ENCODE data around the gene KITLG.

Gene KITLG

GRCh38 chr12:88574278-88574677, 6.0 kb downstream of the KITLG start:
- no peak overlapping the region for H3K4me3 ChIP-seq (ENCODE audit: low read length)
- H3K36me3 ChIP-seq (ENCODE audit: insufficient read depth, low read depth, low read length), result no peaks in the 10 kb centered on the region
- no peaks in the 10 kb centered on the region for H3K9me3 ChIP-seq (ENCODE audit: insufficient read depth, low read depth, low read length)
- H3K27me3 ChIP-seq (ENCODE audit: insufficient read depth, low read length), result peaks cover 20% of the 10 kb centered on the region; the same call in 1 of the 2 replicates
- H3K27ac ChIP-seq (ENCODE audit: low read length), result no peak overlapping the region
- no peak overlapping the region for H3K9ac ChIP-seq (ENCODE audit: low read depth, low read length)
- H3K4me1 ChIP-seq (ENCODE audit: insufficient read depth, low read length), result peaks cover 38% of the 10 kb centered on the region

GRCh38 chr12:88573583-88573982, 6.7 kb downstream of the KITLG start:
- Histone ChIP-seq H3K27me3 (ENCODE audit: insufficient read depth, low read length) (peaks cover 13% of the 10 kb centered on the region; the same call in 1 of the 2 replicates), H3K4me3 (ENCODE audit: low read length) (no peak overlapping the region), H3K9me3 (ENCODE audit: insufficient read depth, low read depth, low read length) (no peaks in the 10 kb centered on the region), H3K27ac (ENCODE audit: low read length) (no peak overlapping the region), H3K4me1 (ENCODE audit: insufficient read depth, low read length) (peaks cover 38% of the 10 kb centered on the region), H3K9ac (ENCODE audit: low read depth, low read length) (no peak overlapping the region), H3K36me3 (ENCODE audit: insufficient read depth, low read depth, low read length) (no peaks in the 10 kb centered on the region)

- Histone ChIP-seq H3K27me3 (ENCODE audit: insufficient read depth, low read length) (peaks cover 7% of the 10 kb centered on the region; the same call in 1 of the 2 replicates), H3K9me3 (ENCODE audit: insufficient read depth, low read depth, low read length) (no peaks in the 10 kb centered on the region), H3K4me1 (ENCODE audit: insufficient read depth, low read length) (peaks cover 32% of the 10 kb centered on the region), H3K9ac (ENCODE audit: low read depth, low read length) (no peak overlapping the region), H3K4me3 (ENCODE audit: low read length) (no peak overlapping the region), H3K27ac (ENCODE audit: low read length) (no peak overlapping the region), H3K36me3 (ENCODE audit: insufficient read depth, low read depth, low read length) (no peaks in the 10 kb centered on the region)
Measured at GRCh38 chr12:88572781-88573549, 7.3 kb downstream of the KITLG start.

- Histone ChIP-seq H3K27ac (ENCODE audit: low read length) (no peak overlapping the region), H3K9ac (ENCODE audit: low read depth, low read length) (no peak overlapping the region), H3K4me1 (ENCODE audit: insufficient read depth, low read length) (peaks cover 26% of the 10 kb centered on the region), H3K36me3 (ENCODE audit: insufficient read depth, low read depth, low read length) (no peaks in the 10 kb centered on the region), H3K27me3 (ENCODE audit: insufficient read depth, low read length) (no peaks in the 10 kb centered on the region), H3K4me3 (ENCODE audit: low read length) (no peak overlapping the region), H3K9me3 (ENCODE audit: insufficient read depth, low read depth, low read length) (no peaks in the 10 kb centered on the region)
Measured at GRCh38 chr12:88571543-88571942, 8.7 kb downstream of the KITLG start.

GRCh38 chr12:88570103-88570502, 10.2 kb downstream of the KITLG start:
- no peaks in the 10 kb centered on the region for H3K36me3 ChIP-seq (ENCODE audit: insufficient read depth, low read depth, low read length)
- H3K9me3 ChIP-seq (ENCODE audit: insufficient read depth, low read depth, low read length), result no peaks in the 10 kb centered on the region
- no peaks in the 10 kb centered on the region for H3K27me3 ChIP-seq (ENCODE audit: insufficient read depth, low read length)
- H3K4me3 ChIP-seq (ENCODE audit: low read length), result no peak overlapping the region
- H3K9ac ChIP-seq (ENCODE audit: low read depth, low read length), result no peak overlapping the region
- H3K27ac ChIP-seq (ENCODE audit: low read length), result no peak overlapping the region
- peaks cover 32% of the 10 kb centered on the region for H3K4me1 ChIP-seq (ENCODE audit: insufficient read depth, low read length)

- peak overlapping the region; percentile 31 for H3K27ac ChIP-seq (ENCODE audit: low read length)
- H3K9me3 ChIP-seq (ENCODE audit: insufficient read depth, low read depth, low read length), result no peaks in the 10 kb centered on the region
Measured at GRCh38 chr12:88566430-88566829, 13.8 kb downstream of the KITLG start.

GRCh38 chr12:88562846-88563582, 17.3 kb downstream of the KITLG start:
- Histone ChIP-seq H3K27me3 (ENCODE audit: insufficient read depth, low read length) (no peaks in the 10 kb centered on the region), H3K9me3 (ENCODE audit: insufficient read depth, low read depth, low read length) (no peaks in the 10 kb centered on the region), H3K27ac (ENCODE audit: low read length) (no peak overlapping the region), H3K4me1 (ENCODE audit: insufficient read depth, low read length) (peaks cover 24% of the 10 kb centered on the region), H3K4me3 (ENCODE audit: low read length) (no peak overlapping the region), H3K36me3 (ENCODE audit: insufficient read depth, low read depth, low read length) (no peaks in the 10 kb centered on the region), H3K9ac (ENCODE audit: low read depth, low read length) (no peak overlapping the region)

More at GRCh38 chr12:88566430-88566829, 13.8 kb downstream of the KITLG start:
- peaks cover 16% of the 10 kb centered on the region; the same call in 1 of the 2 replicates for H3K4me1 ChIP-seq (ENCODE audit: insufficient read depth, low read length)
- no peaks in the 10 kb centered on the region for H3K27me3 ChIP-seq (ENCODE audit: insufficient read depth, low read length)
- H3K9ac ChIP-seq (ENCODE audit: low read depth, low read length), result no peak overlapping the region
- H3K36me3 ChIP-seq (ENCODE audit: insufficient read depth, low read depth, low read length), result no peaks in the 10 kb centered on the region
- no peak overlapping the region for H3K4me3 ChIP-seq (ENCODE audit: low read length)

GRCh38 chr12:88562151-88562550, 18.1 kb downstream of the KITLG start:
- no peaks in the 10 kb centered on the region for H3K36me3 ChIP-seq (ENCODE audit: insufficient read depth, low read depth, low read length)
- H3K9me3 ChIP-seq (ENCODE audit: insufficient read depth, low read depth, low read length), result no peaks in the 10 kb centered on the region
- no peak overlapping the region for H3K27ac ChIP-seq (ENCODE audit: low read length)
- H3K9ac ChIP-seq (ENCODE audit: low read depth, low read length), result no peak overlapping the region
- no peak overlapping the region for H3K4me3 ChIP-seq (ENCODE audit: low read length)
- no peaks in the 10 kb centered on the region for H3K27me3 ChIP-seq (ENCODE audit: insufficient read depth, low read length)
- H3K4me1 ChIP-seq (ENCODE audit: insufficient read depth, low read length), result peaks cover 24% of the 10 kb centered on the region

- no peak overlapping the region for H3K4me3 ChIP-seq (ENCODE audit: low read length)
- no peaks in the 10 kb centered on the region for H3K9me3 ChIP-seq (ENCODE audit: insufficient read depth, low read depth, low read length)
- H3K36me3 ChIP-seq (ENCODE audit: insufficient read depth, low read depth, low read length), result no peaks in the 10 kb centered on the region
- H3K27me3 ChIP-seq (ENCODE audit: insufficient read depth, low read length), result no peaks in the 10 kb centered on the region
- peaks cover 18% of the 10 kb centered on the region; the same call in 1 of the 2 replicates for H3K4me1 ChIP-seq (ENCODE audit: insufficient read depth, low read length)
- H3K9ac ChIP-seq (ENCODE audit: low read depth, low read length), result no peak overlapping the region
- H3K27ac ChIP-seq (ENCODE audit: low read length), result no peak overlapping the region
Measured at GRCh38 chr12:88559772-88560171, 20.5 kb downstream of the KITLG start.

- H3K4me1 ChIP-seq (ENCODE audit: insufficient read depth, low read length), result peaks cover 20% of the 10 kb centered on the region; the same call in 1 of the 2 replicates
- H3K27ac ChIP-seq (ENCODE audit: low read length), result no peak overlapping the region
- no peaks in the 10 kb centered on the region for H3K36me3 ChIP-seq (ENCODE audit: insufficient read depth, low read depth, low read length)
- H3K27me3 ChIP-seq (ENCODE audit: insufficient read depth, low read length), result no peaks in the 10 kb centered on the region
- no peaks in the 10 kb centered on the region for H3K9me3 ChIP-seq (ENCODE audit: insufficient read depth, low read depth, low read length)
- H3K9ac ChIP-seq (ENCODE audit: low read depth, low read length), result no peak overlapping the region
- H3K4me3 ChIP-seq (ENCODE audit: low read length), result no peak overlapping the region
Measured at GRCh38 chr12:88559199-88559598, 21.1 kb downstream of the KITLG start.

GRCh38 chr12:88558340-88558867, 21.9 kb downstream of the KITLG start:
- no peak overlapping the region for H3K9ac ChIP-seq (ENCODE audit: low read depth, low read length)
- no peaks in the 10 kb centered on the region for H3K9me3 ChIP-seq (ENCODE audit: insufficient read depth, low read depth, low read length)
- H3K27me3 ChIP-seq (ENCODE audit: insufficient read depth, low read length), result no peaks in the 10 kb centered on the region
- H3K4me3 ChIP-seq (ENCODE audit: low read length), result no peak overlapping the region
- no peaks in the 10 kb centered on the region for H3K36me3 ChIP-seq (ENCODE audit: insufficient read depth, low read depth, low read length)
- no peak overlapping the region for H3K27ac ChIP-seq (ENCODE audit: low read length)
- peaks cover 18% of the 10 kb centered on the region; the same call in 1 of the 2 replicates for H3K4me1 ChIP-seq (ENCODE audit: insufficient read depth, low read length)

All from iPS-20b (cell line).